Suppressor macrophage treated with lipopolysaccharide for 1 hour (primary cell): ENCODE measurements around the gene NAGLU.

Experiments used
- DNase-seq, 3 donors: peaks; one replicate each; pipeline ENCODE4 v3.0.0-alpha.2; 2020 to 2022

The NAGLU gene

GRCh38 chr17:42565523-42566214, 29.6 kb downstream of the NAGLU start:
- DNase-seq: no peak

- DNase-seq: no peak
Observed at GRCh38 chr17:42566215-42566882, 30.3 kb downstream of the NAGLU start.

DNA sequence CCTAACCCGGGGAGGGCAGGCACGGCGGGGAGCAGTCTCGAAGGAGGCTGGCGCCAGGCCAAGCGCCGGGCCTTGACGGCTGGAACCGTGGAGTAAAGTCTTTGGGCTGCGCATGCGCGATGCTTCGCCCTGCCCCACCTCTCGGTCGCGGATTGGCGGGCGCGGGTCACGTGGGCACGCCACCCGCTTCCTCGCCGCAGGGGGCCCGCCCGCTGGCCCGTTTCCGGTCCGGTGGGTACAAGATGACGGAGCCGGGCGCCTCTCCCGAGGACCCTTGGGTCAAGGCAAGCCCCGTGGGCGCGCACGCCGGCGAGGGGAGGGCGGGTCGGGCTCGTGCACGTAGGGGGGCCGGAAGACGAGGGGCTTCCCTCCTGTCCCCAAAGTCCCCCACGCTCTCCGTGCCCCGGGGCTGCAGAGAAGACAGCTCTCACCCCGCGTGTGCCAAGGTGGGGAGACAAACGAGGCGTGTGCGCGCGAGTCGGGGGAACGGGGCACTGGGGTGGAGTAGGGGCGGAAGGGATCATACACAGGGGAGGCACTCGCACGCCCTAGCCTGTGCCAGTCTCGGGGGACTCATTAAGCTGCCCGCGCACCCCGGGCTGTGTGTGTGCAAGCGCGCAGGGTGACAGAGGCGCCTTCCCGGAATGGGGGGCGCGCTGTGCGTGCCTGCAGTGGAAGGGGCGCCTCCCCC, 31.0 kb downstream of the NAGLU start, which contains the start of gene MLX:
Gene MLX, plus strand, starts transcription at position 218 of the 691 bp plus-strand sequence. Its CDS starts 25 bp downstream, at position 243.
- DNase-seq: peak; percentile 96 to 98 (median 97)

DNA sequence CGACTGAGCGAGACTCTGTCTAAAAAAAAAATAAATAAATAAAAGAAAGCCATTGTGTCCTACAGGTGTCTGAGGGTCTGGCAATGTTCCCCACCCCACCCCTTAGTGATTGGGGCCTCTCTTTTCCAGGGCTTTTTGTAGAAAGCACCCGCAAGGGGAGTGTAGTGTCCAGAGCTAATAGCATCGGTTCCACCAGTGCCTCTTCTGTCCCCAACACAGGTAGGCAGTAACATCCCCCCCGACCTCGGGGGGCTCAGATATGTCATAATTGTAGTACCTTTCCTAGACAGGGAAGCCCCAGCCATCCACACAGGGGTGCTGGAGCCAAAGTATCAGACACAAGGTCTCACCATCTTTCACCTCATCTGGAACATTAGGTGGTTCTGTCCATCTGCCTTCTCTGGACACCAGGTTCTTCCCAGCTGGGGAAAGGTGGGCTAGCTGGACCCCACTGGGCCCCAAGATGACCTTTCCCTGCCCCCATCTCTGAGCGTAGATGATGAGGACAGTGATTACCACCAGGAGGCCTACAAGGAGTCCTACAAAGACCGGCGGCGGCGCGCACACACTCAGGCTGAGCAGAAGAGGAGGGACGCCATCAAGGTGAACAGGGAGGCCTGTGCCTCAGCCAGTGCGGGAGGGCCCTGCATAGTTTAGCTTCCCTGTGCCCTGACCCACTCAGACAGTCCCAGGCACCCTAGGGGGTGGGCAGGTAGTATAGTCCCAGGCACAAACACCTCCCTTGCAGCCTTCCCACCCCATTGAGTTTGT, 32.5 kb downstream of the NAGLU start:
- no peak for DNase-seq

DNA sequence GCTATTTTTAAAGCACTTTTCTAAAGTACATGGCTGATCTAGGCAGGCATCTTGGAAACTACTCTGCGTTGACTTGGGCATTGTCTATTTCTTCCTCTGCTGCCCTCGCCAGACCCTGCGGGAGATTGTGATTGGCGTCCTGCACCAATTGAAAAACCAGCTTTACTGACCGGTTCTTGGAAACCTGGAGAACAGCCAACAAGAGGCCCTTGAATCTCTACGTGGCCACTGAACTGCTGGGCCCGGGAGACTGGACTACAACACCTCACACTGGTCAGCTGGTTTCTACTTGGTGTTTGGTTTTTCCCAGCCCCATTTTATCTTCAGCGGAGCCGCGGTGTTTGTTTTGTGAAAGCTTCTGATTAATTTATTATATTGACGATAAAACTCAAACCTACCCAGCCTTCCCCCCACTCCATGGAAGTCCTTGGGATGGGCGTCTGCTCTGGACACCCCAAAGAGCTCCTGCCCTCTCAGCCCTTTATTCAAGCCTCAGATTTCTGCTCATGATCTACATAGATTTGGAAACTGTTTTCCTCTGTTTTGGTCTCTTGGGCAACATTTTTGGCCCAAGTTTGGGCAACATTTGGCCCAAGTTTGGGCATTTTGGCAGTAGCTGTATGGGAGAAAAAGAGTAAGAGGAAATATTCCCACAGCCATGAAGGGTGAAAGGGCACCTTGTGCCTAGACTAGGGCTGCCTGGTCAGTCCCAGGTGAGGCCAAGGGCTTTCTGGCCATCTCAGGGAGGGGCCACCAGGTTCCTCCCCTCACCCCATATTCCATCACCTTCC, 35.6 kb downstream of the NAGLU start:
- DNase-seq: no peak

DNA sequence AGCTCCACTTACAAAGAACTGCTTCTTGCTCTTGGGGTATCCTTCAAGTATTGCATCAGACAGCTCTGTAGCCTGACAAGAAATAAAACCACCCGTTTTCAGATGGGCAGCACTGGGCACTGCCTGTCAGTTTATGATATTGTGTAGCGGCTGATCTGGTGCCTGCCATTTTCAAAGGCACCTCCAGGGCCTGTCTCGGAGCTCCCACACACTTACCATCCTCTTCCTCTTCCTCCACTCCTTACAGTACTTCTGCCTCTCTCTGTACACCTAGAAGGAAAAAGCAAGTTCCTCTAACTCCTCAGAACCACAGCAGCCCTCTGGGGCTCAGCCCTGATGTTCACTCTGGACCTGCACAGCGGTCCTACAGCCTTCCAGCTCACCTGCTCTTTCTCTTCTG, 37.1 kb downstream of the NAGLU start:
- no peak for DNase-seq

DNA sequence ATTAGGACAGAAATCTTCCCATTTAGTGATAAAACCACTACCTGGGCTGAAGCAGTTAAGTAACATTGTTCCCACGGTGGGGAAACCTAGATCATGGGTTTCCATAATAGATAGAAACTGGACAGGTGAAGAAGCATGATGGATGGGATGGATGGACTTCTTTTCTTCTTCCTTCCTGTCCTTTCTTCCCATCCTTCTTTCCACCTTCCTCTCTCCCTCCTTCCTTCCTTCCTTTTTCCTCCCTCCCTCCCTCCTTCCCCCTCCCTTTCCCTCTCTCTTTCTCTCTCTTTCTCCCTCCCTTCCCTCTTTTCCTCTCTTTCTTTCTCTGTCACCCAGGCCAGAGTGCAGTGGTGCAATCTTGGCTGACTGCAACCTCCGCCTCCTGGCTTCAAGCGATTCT, 38.4 kb downstream of the NAGLU start:
- no peak for DNase-seq

DNA sequence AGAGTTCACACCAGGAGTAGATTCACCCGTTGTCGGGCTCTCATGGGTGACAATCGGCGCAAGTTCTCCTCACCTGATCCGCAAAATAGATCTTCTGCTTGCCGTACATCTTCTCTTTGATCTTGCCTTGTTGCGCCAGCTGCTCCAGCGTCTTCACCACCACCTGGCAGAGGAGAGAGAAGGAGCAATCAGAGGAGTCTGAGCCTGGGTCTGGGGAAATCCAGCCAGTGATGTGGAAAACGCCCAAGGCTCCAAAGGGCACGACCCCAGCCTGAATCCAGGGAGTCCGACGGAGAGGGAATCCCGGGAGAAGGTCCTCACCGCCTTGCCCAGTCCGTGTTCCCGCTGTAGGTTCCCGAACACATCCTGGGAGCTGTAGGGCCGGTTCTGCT, 41.1 kb downstream of the NAGLU start:
- DNase-seq: no peak

DNA sequence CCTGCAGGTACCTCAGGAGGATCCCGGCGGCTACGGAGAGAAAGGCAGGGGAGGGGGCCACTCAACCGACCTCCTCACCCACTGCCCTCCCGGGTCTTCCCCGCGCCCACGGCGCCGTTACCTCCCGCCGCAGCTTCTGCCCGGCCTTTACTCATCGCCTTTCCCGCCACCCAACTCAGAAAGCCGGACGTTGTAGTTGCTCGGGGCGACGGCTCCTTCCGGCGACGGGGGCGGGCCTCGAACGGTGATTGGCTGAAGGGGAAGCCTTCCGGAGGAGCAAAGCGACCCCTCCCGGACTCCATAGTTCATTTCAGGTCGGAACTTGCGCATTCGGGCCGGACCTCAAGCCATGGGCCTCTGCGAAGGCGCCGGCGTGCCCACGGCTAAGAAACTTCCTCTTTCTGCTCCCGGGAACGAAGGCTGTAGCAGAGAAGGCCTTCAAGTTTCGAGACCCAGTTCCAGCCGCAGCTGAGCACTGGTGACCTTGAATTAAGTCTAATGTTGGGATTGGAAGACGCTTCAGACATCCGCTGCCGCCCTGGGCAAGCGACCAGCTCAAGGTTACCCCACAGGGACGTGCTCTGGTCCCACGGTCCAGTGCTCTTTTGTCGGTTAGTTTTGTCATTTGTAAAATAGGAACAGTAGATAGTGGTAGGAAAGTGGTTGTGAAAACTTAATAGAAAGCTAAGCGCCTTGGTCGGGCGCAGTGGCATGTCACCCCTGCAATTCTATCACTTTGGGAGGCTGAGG, 41.7 kb downstream of the NAGLU start, which contains the start of gene PSMC3IP:
Gene PSMC3IP, minus strand, starts transcription at position 198 of the 750 bp plus-strand sequence. Its CDS starts 43 bp downstream, at position 155.
- DNase-seq: peak; percentile 98 to 99 (median 98)

DNA sequence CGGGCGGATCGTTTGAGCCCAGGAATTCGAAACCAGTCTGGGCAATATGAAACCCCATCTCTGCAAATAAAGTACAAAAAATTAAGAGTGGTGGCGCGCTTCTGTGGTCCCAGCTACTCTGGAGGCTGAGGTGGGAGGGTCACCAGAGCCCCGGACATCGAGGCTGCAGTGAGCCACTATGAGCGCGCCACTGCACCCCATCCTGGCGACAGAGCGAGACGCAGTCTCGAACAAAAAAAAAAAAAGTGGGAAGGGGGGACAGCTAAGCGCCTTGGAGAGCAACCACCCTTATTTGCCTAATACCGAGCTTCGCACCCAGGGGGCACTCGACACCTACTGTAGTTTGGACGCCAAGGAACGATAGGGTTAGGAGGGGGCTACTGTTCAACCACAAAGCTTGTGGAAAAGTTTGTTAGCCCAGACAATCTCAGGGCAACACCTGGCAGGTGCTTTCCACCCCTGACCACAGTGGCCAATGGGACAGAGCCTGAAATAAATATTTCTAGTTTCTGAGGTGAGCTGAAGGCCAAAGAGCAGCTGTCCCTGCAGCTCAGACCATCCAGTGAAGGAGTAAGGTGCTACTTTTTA, 42.3 kb downstream of the NAGLU start:
- DNase-seq: peak; percentile 71 to 81 (median 74)

DNA sequence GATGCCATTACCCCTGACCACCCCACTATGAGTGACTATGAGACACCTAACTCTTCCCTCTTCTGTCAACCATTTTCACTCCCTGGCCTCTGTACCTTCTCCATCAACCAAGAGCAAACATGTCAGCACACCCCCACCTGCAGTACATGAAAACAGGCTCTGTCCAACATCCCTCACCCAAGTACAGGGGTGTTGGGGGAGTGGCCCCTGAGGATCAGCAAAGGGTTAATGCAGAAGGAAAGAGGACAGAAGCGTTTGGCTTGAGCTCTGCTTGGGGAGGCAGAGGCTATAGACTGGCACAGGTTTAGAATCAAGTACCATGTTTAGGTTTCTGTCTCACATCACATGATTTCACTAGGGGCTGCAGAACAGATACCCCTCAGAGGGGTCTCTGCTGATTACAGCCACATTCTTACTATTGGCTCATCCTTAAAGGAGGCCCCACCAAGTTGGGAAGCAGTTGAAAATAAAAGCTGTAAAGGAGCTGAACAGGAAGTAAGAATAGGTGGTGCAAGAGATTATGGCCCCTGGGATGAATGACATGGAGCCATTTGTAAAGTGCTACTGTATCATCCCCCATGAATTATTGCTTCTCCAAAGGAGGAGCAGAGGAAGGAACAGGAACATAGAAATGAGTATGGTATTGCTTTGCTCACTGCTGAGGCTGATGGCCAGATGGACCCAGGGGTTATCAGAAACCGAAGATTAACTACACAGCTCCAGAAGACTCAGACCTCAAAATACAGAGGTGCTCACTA, 43.9 kb downstream of the NAGLU start:
- no peak for DNase-seq

DNA sequence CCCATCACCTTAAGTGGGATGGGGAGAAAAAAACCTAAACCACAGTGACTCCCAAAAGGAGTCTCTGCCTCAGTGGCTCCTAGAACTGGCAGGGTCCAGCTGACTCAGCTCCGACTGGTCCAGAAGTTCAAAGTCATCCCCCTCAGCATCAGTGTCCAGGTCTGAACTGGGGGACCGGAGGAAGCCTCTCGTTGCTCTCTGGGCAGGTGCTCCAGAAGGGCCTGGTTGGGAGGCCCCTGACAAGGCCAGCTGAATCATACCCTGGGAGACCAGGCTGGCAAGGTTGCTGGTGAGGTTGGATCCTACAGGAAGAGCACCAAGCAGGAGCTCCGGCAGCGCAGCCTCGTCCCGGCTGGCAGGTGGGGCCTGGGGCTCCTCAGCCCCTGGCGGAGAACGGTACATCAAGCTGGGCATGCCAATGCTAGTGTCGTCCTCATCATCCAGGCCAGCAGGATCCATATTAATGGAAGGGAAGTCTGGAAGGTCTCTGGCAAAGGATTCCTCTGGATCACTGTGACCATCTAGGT, 45.8 kb downstream of the NAGLU start:
- no peak for DNase-seq

GRCh38 chr17:42584880-42585279, 48.8 kb downstream of the NAGLU start:
- peak; percentile 68 to 86 (median 81) for DNase-seq

- DNase-seq: peak; percentile 38 to 63 (median 44)
Observed at GRCh38 chr17:42585353-42585752, 49.3 kb downstream of the NAGLU start.

DNA sequence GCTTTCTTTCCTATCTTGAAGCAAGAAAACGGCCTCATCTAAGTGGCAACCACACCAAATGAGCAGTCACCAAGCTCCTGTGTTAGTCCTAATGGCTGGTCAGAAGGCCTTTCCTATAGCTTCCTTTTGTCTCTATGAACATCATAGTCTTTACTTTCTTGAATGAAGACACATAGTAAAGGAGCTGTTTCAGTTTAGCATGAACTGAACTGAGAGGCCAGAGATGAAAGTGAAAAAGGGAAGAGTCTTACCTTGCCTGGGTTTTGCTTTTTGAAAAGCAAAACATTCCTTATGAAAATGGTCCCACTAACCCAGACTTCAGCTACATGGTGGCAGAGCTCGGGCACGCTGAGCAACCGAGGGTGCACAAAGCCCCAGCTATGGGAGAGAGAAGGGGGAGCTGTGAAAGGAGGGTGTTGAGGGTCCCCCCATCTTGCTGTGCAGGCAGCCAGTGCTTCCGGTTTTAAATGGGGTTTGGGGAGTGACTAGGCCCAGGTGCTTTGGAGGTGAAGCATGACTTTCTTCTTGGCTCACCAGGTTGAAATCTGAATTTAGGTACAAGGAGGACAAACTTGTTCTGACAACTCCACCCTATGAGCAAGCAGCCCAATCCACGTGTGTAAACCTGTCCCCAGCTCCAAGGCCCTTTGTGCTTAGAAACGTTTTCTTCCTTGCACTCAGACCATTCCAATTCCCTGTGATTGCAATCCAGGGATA, 50.6 kb downstream of the NAGLU start:
- DNase-seq: no peak

GRCh38 chr17:42590886-42591285, 54.8 kb downstream of the NAGLU start:
- DNase-seq: no peak

DNA sequence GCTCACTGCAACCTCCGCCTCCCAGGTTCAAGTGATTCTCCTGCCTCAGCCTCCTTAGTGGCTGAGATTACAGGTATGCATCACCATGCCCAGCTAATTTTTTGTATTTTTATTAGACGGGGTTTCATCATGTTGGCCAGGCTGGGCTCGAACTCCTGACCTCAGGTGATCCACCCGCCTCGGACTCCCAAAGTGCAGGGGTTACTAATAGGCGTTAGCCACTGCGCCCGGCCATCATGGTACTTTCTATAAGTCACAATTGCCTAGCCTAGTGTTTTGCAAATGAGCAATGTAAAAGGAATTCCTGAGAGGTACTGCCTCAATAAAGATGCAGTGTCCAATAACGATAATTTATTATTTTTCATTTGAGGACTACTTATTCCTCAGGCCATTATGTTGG, 55.4 kb downstream of the NAGLU start:
- no peak for DNase-seq
